ENCODE measurements around the gene ZSCAN4. TPM values are rescaled to one million over a fixed set of nuclear protein-coding genes. Genes with fewer than 3 reads are reported as not detected.

ZSCAN4 gene
- polyA plus RNA-seq, 2 of the 4 experiments (the other 2 are of a cell fraction): 0.04 TPM; not detected in 1

DNA sequence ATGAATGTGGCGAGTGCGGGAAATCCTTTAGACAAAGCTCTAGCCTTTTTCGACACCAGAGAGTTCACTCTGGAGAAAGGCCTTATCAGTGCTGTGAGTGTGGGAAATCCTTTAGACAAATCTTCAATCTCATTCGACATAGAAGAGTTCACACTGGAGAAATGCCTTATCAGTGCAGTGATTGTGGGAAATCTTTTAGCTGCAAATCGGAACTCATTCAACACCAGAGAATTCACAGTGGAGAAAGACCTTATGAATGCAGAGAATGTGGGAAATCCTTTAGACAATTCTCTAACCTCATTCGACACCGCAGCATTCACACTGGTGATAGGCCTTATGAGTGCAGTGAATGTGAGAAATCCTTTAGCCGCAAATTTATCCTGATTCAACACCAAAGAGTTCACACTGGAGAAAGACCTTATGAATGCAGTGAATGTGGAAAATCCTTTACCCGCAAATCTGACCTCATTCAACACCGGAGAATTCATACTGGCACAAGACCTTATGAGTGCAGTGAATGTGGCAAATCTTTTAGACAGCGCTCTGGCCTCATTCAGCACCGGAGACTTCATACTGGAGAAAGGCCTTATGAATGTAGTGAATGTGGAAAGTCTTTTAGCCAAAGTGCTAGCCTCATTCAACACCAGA, 18.8 kb downstream of the ZSCAN4 start (continued):
- TF ChIP-seq, protein P1, sequence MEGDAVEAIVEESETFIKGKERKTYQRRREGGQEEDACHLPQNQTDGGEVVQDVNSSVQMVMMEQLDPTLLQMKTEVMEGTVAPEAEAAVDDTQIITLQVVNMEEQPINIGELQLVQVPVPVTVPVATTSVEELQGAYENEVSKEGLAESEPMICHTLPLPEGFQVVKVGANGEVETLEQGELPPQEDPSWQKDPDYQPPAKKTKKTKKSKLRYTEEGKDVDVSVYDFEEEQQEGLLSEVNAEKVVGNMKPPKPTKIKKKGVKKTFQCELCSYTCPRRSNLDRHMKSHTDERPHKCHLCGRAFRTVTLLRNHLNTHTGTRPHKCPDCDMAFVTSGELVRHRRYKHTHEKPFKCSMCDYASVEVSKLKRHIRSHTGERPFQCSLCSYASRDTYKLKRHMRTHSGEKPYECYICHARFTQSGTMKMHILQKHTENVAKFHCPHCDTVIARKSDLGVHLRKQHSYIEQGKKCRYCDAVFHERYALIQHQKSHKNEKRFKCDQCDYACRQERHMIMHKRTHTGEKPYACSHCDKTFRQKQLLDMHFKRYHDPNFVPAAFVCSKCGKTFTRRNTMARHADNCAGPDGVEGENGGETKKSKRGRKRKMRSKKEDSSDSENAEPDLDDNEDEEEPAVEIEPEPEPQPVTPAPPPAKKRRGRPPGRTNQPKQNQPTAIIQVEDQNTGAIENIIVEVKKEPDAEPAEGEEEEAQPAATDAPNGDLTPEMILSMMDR (IDR thresholded peaks at IDR 0.05): no peak
- TF ChIP-seq FOXS1 (CRISPR knock-in tag; IDR thresholded peaks at IDR 0.05): no peak
- no peak for TF ChIP-seq RCOR1 (IDR thresholded peaks at IDR 0.05; ENCODE audit: low read depth, low read length)

- ChIA-PET CTCF (interaction anchor here (0.6 to 1.1 kb wide), 2 partner anchors 32 to 152 kb away, joined by 3 read pairs; no protein-coding TSS in a partner anchor), POLR2A (no interaction called here)
- FAIRE-seq (no peak), ATAC-seq (no peak), DNase-seq (ENCODE audit: low read depth in 1 of 2, low spot score in 1 of 2) (no peak)
- Histone ChIP-seq H3K27ac (no peak overlapping the region), H3K4me1 (no peaks in the 10 kb centered on the region), H3K4me2 (no peak overlapping the region), H3K9me3 (peaks cover 100% of the 10 kb centered on the region), H3K4me3 (no peak overlapping the region; the same call in 2 of the 3 replicates)
- WGBS (ENCODE audit: missing lambda C conversion rate): 97% methylated on average over 6 of the region's 6 CpGs
- TF ChIP-seq RCOR1 (IDR thresholded peaks at IDR 0.05; ENCODE audit: low read depth, low read length) (no peak), PHF8 (IDR thresholded peaks at IDR 0.05; ENCODE audit: borderline replicate concordance, low read depth) (no peak), SREBF2 (IDR thresholded peaks at IDR 0.05) (no peak), HOXB5 (CRISPR knock-in tag; IDR thresholded peaks at IDR 0.05) (no peak), HDAC2 (IDR thresholded peaks at IDR 0.05) (no peak)
These were observed 19.5 kb downstream of the ZSCAN4 start for GRCh38 chr19:57688011-57688763.

GRCh38 chr19:57689750-57690149, 21.0 kb downstream of the ZSCAN4 start:
- 92% methylated on average over 3 of the region's 3 CpGs for WGBS (ENCODE audit: missing lambda C conversion rate)
- CTCF ChIA-PET: interaction anchor here (0.7 kb wide), 1 partner anchor 526 kb away, joined by 3 read pairs; no protein-coding TSS in a partner anchor
- Histone ChIP-seq H3K4me3 (no peak overlapping the region), H3K9me3 (peaks cover 100% of the 10 kb centered on the region), H3K27ac (no peak overlapping the region), H3K4me1 (no peaks in the 10 kb centered on the region), H3K4me2 (no peak overlapping the region)
- ATAC-seq (no peak), DNase-seq (ENCODE audit: low read depth in 1 of 2, low spot score in 1 of 2) (no peak), FAIRE-seq (no peak)
- POLR2A ChIA-PET: no interaction called here
- no peak for TF ChIP-seq JUN (IDR thresholded peaks at IDR 0.05)
- no peak for TF ChIP-seq FOSB (CRISPR knock-in tag; IDR thresholded peaks at IDR 0.05)
- no peak for TF ChIP-seq CHD2 (IDR thresholded peaks at IDR 0.05; ENCODE audit: low read length, partially characterized antibody)
- no peak for TF ChIP-seq MAX (IDR thresholded peaks at IDR 0.05)
- TF ChIP-seq EHMT2 (IDR thresholded peaks at IDR 0.05; ENCODE audit: low read depth): no peak
- no peak for TF ChIP-seq ELK1 (IDR thresholded peaks at IDR 0.05; ENCODE audit: low read depth, low read length)
- TF ChIP-seq PHF8 (IDR thresholded peaks at IDR 0.05; ENCODE audit: borderline replicate concordance, low read depth): no peak
- TF ChIP-seq TP53 (CRISPR knock-in tag; IDR thresholded peaks at IDR 0.05): no peak
- no peak for TF ChIP-seq MYC (IDR thresholded peaks at IDR 0.05; ENCODE audit: borderline replicate concordance, low read length)
- TF ChIP-seq HEYL (CRISPR knock-in tag; IDR thresholded peaks at IDR 0.05): no peak
- TF ChIP-seq, protein P2, sequence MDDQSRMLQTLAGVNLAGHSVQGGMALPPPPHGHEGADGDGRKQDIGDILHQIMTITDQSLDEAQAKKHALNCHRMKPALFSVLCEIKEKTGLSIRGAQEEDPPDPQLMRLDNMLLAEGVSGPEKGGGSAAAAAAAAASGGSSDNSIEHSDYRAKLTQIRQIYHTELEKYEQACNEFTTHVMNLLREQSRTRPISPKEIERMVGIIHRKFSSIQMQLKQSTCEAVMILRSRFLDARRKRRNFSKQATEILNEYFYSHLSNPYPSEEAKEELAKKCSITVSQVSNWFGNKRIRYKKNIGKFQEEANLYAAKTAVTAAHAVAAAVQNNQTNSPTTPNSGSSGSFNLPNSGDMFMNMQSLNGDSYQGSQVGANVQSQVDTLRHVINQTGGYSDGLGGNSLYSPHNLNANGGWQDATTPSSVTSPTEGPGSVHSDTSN (IDR thresholded peaks at IDR 0.05): no peak

Measured in A549 (cell line).